Prostate gland (tissue), 2 donors: ENCODE measurements around the gene FCHSD2. TPM values are rescaled to one million over a fixed set of nuclear protein-coding genes. Genes with fewer than 3 reads are reported as not detected.

Experiments
- DNase-seq: peaks from one replicate; pipeline ENCODE4 v3.0.0-alpha.2; 2019; ENCODE audit warnings: low spot score
- H3K27ac ChIP-seq, 2 donors: fragments of 200-600 bp; sonication (generic); 2 replicates each; pipeline ENCODE4 v1.5.1; 2017 to 2019
- H3K27me3 ChIP-seq: fragments of 200-600 bp; sonication (generic); replicated peaks from 2 replicates; pipeline ENCODE4 v1.5.1; 2019; ENCODE audit not compliant: insufficient read depth
- H3K36me3 ChIP-seq, 2 donors: fragments of 200-600 bp; sonication (generic); 1 replicate in 1 of 2; 2 replicates in 1 of 2; pipeline versions ENCODE4 v1.5.1 to v1.8.1; 2017 to 2019
- H3K4me1 ChIP-seq: fragments of 200-600 bp; sonication (generic); replicated peaks from 2 replicates; pipeline ENCODE4 v1.5.1; 2019
- H3K4me3 ChIP-seq, 2 donors: fragments of 200-600 bp; sonication (generic); 2 replicates each; pipeline ENCODE4 v1.5.1; 2017 to 2019
- H3K9me3 ChIP-seq: fragments of 200-600 bp; sonication (generic); 2 replicates; pipeline ENCODE4 v1.5.1; 2017
- CTCF ChIP-seq, 4 experiments: fragments of 200-600 bp in 2 of 4; fragments of 450-650 bp in 2 of 4; sonication (generic) in 2 of 4; IDR thresholded peaks; 1 replicate in 3 of 4; 2 replicates in 1 of 4; pipeline ENCODE4 v1.5.1; 2016 to 2019; ENCODE audit warnings: antibody characterized with exemption in 4 of 4, mild to moderate bottlenecking in 2 of 4, moderate library complexity in 2 of 4
- POLR2A ChIP-seq: fragments of 450-650 bp; IDR thresholded peaks from one replicate; pipeline ENCODE4 v1.6.1; 2016; ENCODE audit warnings: antibody characterized with exemption, mild to moderate bottlenecking
- POLR2AphosphoS5 ChIP-seq: sonication (generic); formaldehyde crosslinking; IDR thresholded peaks from one replicate; pipeline ENCODE4 v1.6.1; 2017; ENCODE audit warnings: antibody characterized with exemption
- WGBS: methylation state at CpG from one replicate; pipeline ENCODE4 v1.1.5; 2018; 5-methylcytosine and 5-hydroxymethylcytosine counted together
- intact Hi-C: fragments of 100-400 bp; cut with DNase I; formaldehyde crosslinking; loops from one replicate; pipeline ENCODE4 v1.14.2; 2022
- total RNA-seq, 2 donors: library from RNA; depleted of rRNA; stranded (reverse); fragments of >200 nt; gene quantifications; one replicate each; pipeline ENCODE4 v1.1.0, GENCODE V29; 2016

Gene FCHSD2
- total RNA-seq, 2 donors from 2014 or later, result 9.9 to 45.3 TPM

- no peak overlapping the region for H3K27ac ChIP-seq
- no peaks in the 10 kb centered on the region for H3K4me1 ChIP-seq
- intact Hi-C loops, result no loop called here
- no peak for TF ChIP-seq CTCF (IDR thresholded peaks at IDR 0.05)
- TF ChIP-seq POLR2A, result no peak
- no peaks in the 10 kb centered on the region for H3K9me3 ChIP-seq
- no peaks in the 10 kb centered on the region for H3K27me3 ChIP-seq
- no peak for DNase-seq
- H3K36me3 ChIP-seq, result no peaks in the 10 kb centered on the region
- no peak overlapping the region for H3K4me3 ChIP-seq
Measured at GRCh38 chr11:73019449-73019848, 122.7 kb downstream of the FCHSD2 start.

- intact Hi-C loops, result no loop called here
- no peaks in the 10 kb centered on the region for H3K27me3 ChIP-seq
- H3K9me3 ChIP-seq, result no peaks in the 10 kb centered on the region
- no peak for DNase-seq
- H3K36me3 ChIP-seq, result no peaks in the 10 kb centered on the region
- TF ChIP-seq POLR2A (no peak), POLR2AphosphoS5 (no peak), CTCF (IDR thresholded peaks at IDR 0.05) (no peak)
- H3K4me1 ChIP-seq, result no peaks in the 10 kb centered on the region
- H3K27ac ChIP-seq, result no peak overlapping the region
- no peak overlapping the region for H3K4me3 ChIP-seq
Measured at GRCh38 chr11:73018856-73019255, 123.3 kb downstream of the FCHSD2 start.

GRCh38 chr11:73017024-73017751, 124.9 kb downstream of the FCHSD2 start:
- Histone ChIP-seq H3K36me3 (no peaks in the 10 kb centered on the region), H3K4me1 (no peaks in the 10 kb centered on the region), H3K9me3 (no peaks in the 10 kb centered on the region), H3K4me3 (no peak overlapping the region), H3K27ac (no peak overlapping the region), H3K27me3 (no peaks in the 10 kb centered on the region)
- TF ChIP-seq POLR2A, result no peak
- no peak for DNase-seq
- 93% methylated on average over 8 of the region's 8 CpGs for WGBS
- intact Hi-C loops, result no loop called here

- TF ChIP-seq POLR2A (no peak), POLR2AphosphoS5 (no peak), CTCF (IDR thresholded peaks at IDR 0.05) (no peak)
- no peak for DNase-seq
- no peak overlapping the region for H3K4me3 ChIP-seq
- H3K4me1 ChIP-seq, result no peaks in the 10 kb centered on the region
- intact Hi-C loops, result no loop called here
- H3K27me3 ChIP-seq, result no peaks in the 10 kb centered on the region
- no peaks in the 10 kb centered on the region for H3K36me3 ChIP-seq
- whole genome bisulfite sequencing, result 90% methylated on average over 1 of the region's 1 CpG
- H3K9me3 ChIP-seq, result no peaks in the 10 kb centered on the region
- no peak overlapping the region for H3K27ac ChIP-seq
Measured at GRCh38 chr11:73013021-73013420, 129.1 kb downstream of the FCHSD2 start.

- H3K27ac ChIP-seq, result no peak overlapping the region
- no peaks in the 10 kb centered on the region for H3K4me1 ChIP-seq
- no peaks in the 10 kb centered on the region for H3K27me3 ChIP-seq
- H3K4me3 ChIP-seq, result no peak overlapping the region
- WGBS, result 78% methylated on average over 2 of the region's 2 CpGs
- intact Hi-C loops, result no loop called here
- no peaks in the 10 kb centered on the region for H3K9me3 ChIP-seq
- H3K36me3 ChIP-seq, result no peaks in the 10 kb centered on the region
- no peak for DNase-seq
- TF ChIP-seq POLR2A (no peak), POLR2AphosphoS5 (no peak), CTCF (IDR thresholded peaks at IDR 0.05) (no peak)
Measured at GRCh38 chr11:73012121-73012863, 129.8 kb downstream of the FCHSD2 start.
